GM12878 (cell line): ENCODE measurements around the gene GREB1. TPM values are rescaled to one million over a fixed set of nuclear protein-coding genes. Genes with fewer than 3 reads are reported as not detected.

Source experiments
- ATAC-seq: fragments of 200-7000 bp; cut with Tn5 transposase; 3 replicates; pipeline ENCODE4 v1.9.1; 2020; ENCODE audit warnings: mild to moderate bottlenecking, moderate library complexity
- BruUV-seq: library from RNA; stranded (reverse); fragments of 400-500 nt; replicated peaks from 2 replicates; lab custom pipeline; 2021; lab: Mats Ljungman, UMichigan
- CTCF ChIA-PET: fragments of 300-600 bp; sonication (Branson Sonifier 250); formaldehyde crosslinking; extraction: SDS; loops from one replicate; lab custom pipeline; 2021; ENCODE audit warnings: inconsistent platforms; lab: Yijun Ruan, JAX
- POLR2A ChIA-PET: fragments of 350-600 bp; formaldehyde crosslinking; extraction: SDS; loops from one replicate; lab custom pipeline; 2021; ENCODE audit warnings: inconsistent platforms; lab: Charles Lee
- RAD21 ChIA-PET: fragments of 300-600 bp; sonication (Branson Sonifier 250); formaldehyde crosslinking; loops from one replicate; lab custom pipeline; 2023; ENCODE audit warnings: antibody characterized with exemption; ENCODE audit not compliant: unreplicated experiment; lab: Charles Lee
- SMC1A ChIA-PET: fragments of 300-600 bp; sonication (Branson Sonifier 250); formaldehyde crosslinking; loops from one replicate; lab custom pipeline; 2023; ENCODE audit not compliant: unreplicated experiment, uncharacterized antibody; lab: Charles Lee
- DNase-seq: peaks from one replicate; pipeline ENCODE4 v3.0.0-alpha.2; 2011; ENCODE audit warnings: low read depth, low spot score
- FAIRE-seq: peaks from 3 replicates; lab custom pipeline; 2011; peaks lifted over from hg19 to GRCh38; lab: Jason Lieb, UNC
- H2AFZ ChIP-seq: 2 replicates; pipeline ENCODE4 v1.6.0; 2011; ENCODE audit warnings: low read depth, low read length, control low read depth; ENCODE audit not compliant: control insufficient read depth
- H3K27ac ChIP-seq: 2 replicates; pipeline ENCODE4 v1.5.1; 2011; ENCODE audit warnings: control low read depth; ENCODE audit not compliant: control insufficient read depth, insufficient read depth
- H3K27me3 ChIP-seq, 2 experiments: replicated peaks in 1 of 2; 2 replicates each; pipeline versions ENCODE4 v1.6.0 to v1.6.1; 2011; ENCODE audit warnings: low read length in 1 of 2; ENCODE audit not compliant: control insufficient read depth in 2 of 2, insufficient read depth in 2 of 2
- H3K36me3 ChIP-seq, 2 experiments: 2 replicates each; pipeline ENCODE4 v1.5.1; 2011; ENCODE audit warnings: low read length in 1 of 2; ENCODE audit not compliant: control insufficient read depth in 2 of 2, insufficient read depth in 2 of 2
- H3K4me1 ChIP-seq: 2 replicates; pipeline ENCODE4 v1.6.1; 2011; ENCODE audit warnings: mild to moderate bottlenecking, low read length, moderate library complexity, mixed read lengths; ENCODE audit not compliant: control insufficient read depth, insufficient read depth
- H3K4me2 ChIP-seq: 2 replicates; pipeline ENCODE4 v1.6.0; 2011; ENCODE audit warnings: control low read depth; ENCODE audit not compliant: control insufficient read depth, insufficient read depth
- H3K4me3 ChIP-seq: fragments of 200-600 bp; sonication (generic); 2 replicates; pipeline ENCODE4 v1.5.1; 2016
- H3K79me2 ChIP-seq: 2 replicates; pipeline ENCODE4 v1.6.0; 2011; ENCODE audit warnings: low read length; ENCODE audit not compliant: control insufficient read depth, insufficient read depth
- H3K9ac ChIP-seq: 2 replicates; pipeline ENCODE4 v1.8.0; 2011; ENCODE audit warnings: low read length, control low read depth, mixed read lengths; ENCODE audit not compliant: control insufficient read depth, insufficient read depth
- H3K9me3 ChIP-seq: replicated peaks from 3 replicates; pipeline ENCODE4 v1.5.1; 2011; ENCODE audit warnings: mild to moderate bottlenecking, low read length; ENCODE audit not compliant: control insufficient read depth, insufficient read depth
- H4K20me1 ChIP-seq: 2 replicates; pipeline ENCODE4 v1.6.0; 2011; ENCODE audit not compliant: control insufficient read depth, insufficient read depth
- BACH1 ChIP-seq: fragments of 450-650 bp; IDR thresholded peaks from 2 replicates; pipeline ENCODE4 v1.6.1; 2017; ENCODE audit warnings: mild to moderate bottlenecking, borderline replicate concordance
- CBX3 ChIP-seq: fragments of 200-600 bp; sonication (generic); IDR thresholded peaks from 2 replicates; pipeline ENCODE4 v1.6.1; 2016; ENCODE audit warnings: low read depth, borderline replicate concordance
- CREB1 ChIP-seq: IDR thresholded peaks from 2 replicates; pipeline ENCODE4 v1.6.1; 2012; ENCODE audit warnings: low read depth, mild to moderate bottlenecking, inconsistent platforms
- NFYA ChIP-seq: IDR thresholded peaks from 2 replicates; pipeline ENCODE4 v1.6.1; 2011; ENCODE audit warnings: low read depth, mild to moderate bottlenecking, low read length, improper control_type of control experiment, borderline replicate concordance
- RB1 ChIP-seq: fragments of 450-650 bp; formaldehyde crosslinking; IDR thresholded peaks from 2 replicates; pipeline ENCODE4 v1.6.1; 2017; ENCODE audit warnings: mild to moderate bottlenecking, borderline replicate concordance
- SIX5 ChIP-seq: IDR thresholded peaks from 2 replicates; pipeline ENCODE4 v1.6.1; 2011; ENCODE audit warnings: mild to moderate bottlenecking, low read depth, low read length, moderate library complexity; ENCODE audit not compliant: severe bottlenecking
- SP1 ChIP-seq: IDR thresholded peaks from one replicate; pipeline ENCODE4 v1.6.1; 2011; ENCODE audit warnings: low read depth, low read length
- SUPT20H ChIP-seq: IDR thresholded peaks from 2 replicates; pipeline ENCODE4 v1.6.1; 2011; ENCODE audit warnings: low read depth, mild to moderate bottlenecking, low read length, moderate library complexity, borderline replicate concordance; ENCODE audit not compliant: control insufficient read depth
- ZSCAN29 ChIP-seq: fragments of 450-650 bp; IDR thresholded peaks from 2 replicates; pipeline ENCODE4 v1.6.1; 2017; ENCODE audit warnings: mild to moderate bottlenecking, moderate library complexity
- WGBS: methylation state at CpG from one replicate; pipeline ENCODE4 v1.1.6; 2016; ENCODE audit warnings: low lambda C conversion rate; ENCODE audit not compliant: insufficient replicate concordance, insufficient coverage; ENCODE audit errors: missing lambda C conversion rate; 5-methylcytosine and 5-hydroxymethylcytosine counted together
- in situ Hi-C: fragments of 300-500 bp; cut with MboI; formaldehyde crosslinking; loops from 9 replicates; pipeline ENCODE4 v1.14.3; 2018; ENCODE audit warnings: mixed read lengths
- intact Hi-C: fragments of 100-400 bp; cut with micrococcal nuclease; formaldehyde crosslinking; loops from one replicate; pipeline ENCODE4 v1.14.2; 2022; ENCODE audit not compliant: unreplicated experiment
- polyA plus RNA-seq, 11 experiments: library from polyadenylated mRNA; depleted of rRNA in 4 of 11; unstranded in 6 of 11; stranded (reverse) in 5 of 11; fragments of >200 nt; fragmentation: Nextera tagmentation in 4 of 11; fragmentation: Illumina TruSeq in 1 of 11; extraction: Ambion mirVana in 4 of 11; extraction: Trizol in 1 of 11; gene quantifications; 1 replicate in 1 of 11; 2 replicates in 10 of 11; pipeline versions ENCODE4 v1.2.1 to v1.2.3, GENCODE V29; 2011 to 2016; ENCODE audit warnings: inconsistent platforms in 2 of 11, missing spikeins in 2 of 11, low read depth in 1 of 11
- total RNA-seq, 4 experiments: library from RNA; depleted of rRNA in 3 of 4; stranded (reverse); fragments of >200 nt in 3 of 4; fragmentation: Illumina TruSeq in 1 of 4; extraction: Trizol in 1 of 4; gene quantifications; 2 replicates each; pipeline versions ENCODE4 v1.2.1 to v1.2.3, GENCODE V29; 2013 to 2021
- TF ChIP-seq, protein P1 (sequence below): IDR thresholded peaks from 2 replicates; pipeline ENCODE4 v1.6.1; 2012; ENCODE audit warnings: low read depth, low read length, improper control_type of control experiment
- TF ChIP-seq, protein P2 (sequence below): fragments of 450-650 bp; IDR thresholded peaks from 2 replicates; pipeline ENCODE4 v1.6.1; 2017; ENCODE audit warnings: antibody characterized with exemption, mild to moderate bottlenecking, moderate library complexity
- TF ChIP-seq, protein P3 (sequence below): IDR thresholded peaks from 2 replicates; pipeline ENCODE4 v1.6.1; 2011; ENCODE audit warnings: low read depth, mild to moderate bottlenecking, low read length, moderate library complexity, borderline replicate concordance; ENCODE audit errors: extremely low read depth
- TF ChIP-seq, protein P4 (sequence below): fragments of 450-650 bp; IDR thresholded peaks from 2 replicates; pipeline ENCODE4 v1.6.1; 2018; ENCODE audit warnings: mild to moderate bottlenecking, low read depth, moderate library complexity; ENCODE audit not compliant: partially characterized antibody
- TF ChIP-seq, protein P5 (sequence below): fragments of 450-650 bp; IDR thresholded peaks from 2 replicates; pipeline ENCODE4 v1.6.1; 2017; ENCODE audit warnings: borderline replicate concordance

GREB1 gene
- total and polyA plus RNA-seq, 10 of the 15 experiments (the other 5 are each of a cell fraction or from before 2014, with no cell fraction given) = 0.09 to 2.1 (median 0.37) TPM; not detected in 1

- intact Hi-C loops (no loop called here), in situ Hi-C loops (no loop called here)
- Histone ChIP-seq H3K4me1 (no peaks in the 10 kb centered on the region), H3K9ac (no peak overlapping the region), H3K27ac (no peak overlapping the region), H3K27me3 (no peaks in the 10 kb centered on the region), H3K36me3 (no peaks in the 10 kb centered on the region), H2AFZ (no peak overlapping the region), H3K4me3 (no peak overlapping the region), H3K79me2 (no peaks in the 10 kb centered on the region), H3K4me2 (no peak overlapping the region), H3K9me3 (no peaks in the 10 kb centered on the region; the same call in 2 of the 3 replicates), H4K20me1 (no peaks in the 10 kb centered on the region)
- FAIRE-seq (no peak), ATAC-seq (no peak), DNase-seq (no peak)
- ChIA-PET CTCF (no interaction called here), POLR2A (no interaction called here), SMC1A (no interaction called here), RAD21 (no interaction called here)
- 60% methylated on average over 10 of the region's 10 CpGs for WGBS
- BruUV-seq = no TSS peak
- TF ChIP-seq, protein P1, sequence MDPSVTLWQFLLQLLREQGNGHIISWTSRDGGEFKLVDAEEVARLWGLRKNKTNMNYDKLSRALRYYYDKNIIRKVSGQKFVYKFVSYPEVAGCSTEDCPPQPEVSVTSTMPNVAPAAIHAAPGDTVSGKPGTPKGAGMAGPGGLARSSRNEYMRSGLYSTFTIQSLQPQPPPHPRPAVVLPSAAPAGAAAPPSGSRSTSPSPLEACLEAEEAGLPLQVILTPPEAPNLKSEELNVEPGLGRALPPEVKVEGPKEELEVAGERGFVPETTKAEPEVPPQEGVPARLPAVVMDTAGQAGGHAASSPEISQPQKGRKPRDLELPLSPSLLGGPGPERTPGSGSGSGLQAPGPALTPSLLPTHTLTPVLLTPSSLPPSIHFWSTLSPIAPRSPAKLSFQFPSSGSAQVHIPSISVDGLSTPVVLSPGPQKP = no peak
- TF ChIP-seq SIX5 (no peak), BACH1 (no peak), SUPT20H (no peak), RB1 (no peak), ZSCAN29 (no peak), NFYA (no peak), CREB1 (no peak), CBX3 (no peak), SP1 (no peak)
- TF ChIP-seq, protein P2, sequence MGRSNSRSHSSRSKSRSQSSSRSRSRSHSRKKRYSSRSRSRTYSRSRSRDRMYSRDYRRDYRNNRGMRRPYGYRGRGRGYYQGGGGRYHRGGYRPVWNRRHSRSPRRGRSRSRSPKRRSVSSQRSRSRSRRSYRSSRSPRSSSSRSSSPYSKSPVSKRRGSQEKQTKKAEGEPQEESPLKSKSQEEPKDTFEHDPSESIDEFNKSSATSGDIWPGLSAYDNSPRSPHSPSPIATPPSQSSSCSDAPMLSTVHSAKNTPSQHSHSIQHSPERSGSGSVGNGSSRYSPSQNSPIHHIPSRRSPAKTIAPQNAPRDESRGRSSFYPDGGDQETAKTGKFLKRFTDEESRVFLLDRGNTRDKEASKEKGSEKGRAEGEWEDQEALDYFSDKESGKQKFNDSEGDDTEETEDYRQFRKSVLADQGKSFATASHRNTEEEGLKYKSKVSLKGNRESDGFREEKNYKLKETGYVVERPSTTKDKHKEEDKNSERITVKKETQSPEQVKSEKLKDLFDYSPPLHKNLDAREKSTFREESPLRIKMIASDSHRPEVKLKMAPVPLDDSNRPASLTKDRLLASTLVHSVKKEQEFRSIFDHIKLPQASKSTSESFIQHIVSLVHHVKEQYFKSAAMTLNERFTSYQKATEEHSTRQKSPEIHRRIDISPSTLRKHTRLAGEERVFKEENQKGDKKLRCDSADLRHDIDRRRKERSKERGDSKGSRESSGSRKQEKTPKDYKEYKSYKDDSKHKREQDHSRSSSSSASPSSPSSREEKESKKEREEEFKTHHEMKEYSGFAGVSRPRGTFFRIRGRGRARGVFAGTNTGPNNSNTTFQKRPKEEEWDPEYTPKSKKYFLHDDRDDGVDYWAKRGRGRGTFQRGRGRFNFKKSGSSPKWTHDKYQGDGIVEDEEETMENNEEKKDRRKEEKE = no peak
- TF ChIP-seq, protein P3, sequence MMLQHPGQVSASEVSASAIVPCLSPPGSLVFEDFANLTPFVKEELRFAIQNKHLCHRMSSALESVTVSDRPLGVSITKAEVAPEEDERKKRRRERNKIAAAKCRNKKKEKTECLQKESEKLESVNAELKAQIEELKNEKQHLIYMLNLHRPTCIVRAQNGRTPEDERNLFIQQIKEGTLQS = no peak
- TF ChIP-seq, protein P4, sequence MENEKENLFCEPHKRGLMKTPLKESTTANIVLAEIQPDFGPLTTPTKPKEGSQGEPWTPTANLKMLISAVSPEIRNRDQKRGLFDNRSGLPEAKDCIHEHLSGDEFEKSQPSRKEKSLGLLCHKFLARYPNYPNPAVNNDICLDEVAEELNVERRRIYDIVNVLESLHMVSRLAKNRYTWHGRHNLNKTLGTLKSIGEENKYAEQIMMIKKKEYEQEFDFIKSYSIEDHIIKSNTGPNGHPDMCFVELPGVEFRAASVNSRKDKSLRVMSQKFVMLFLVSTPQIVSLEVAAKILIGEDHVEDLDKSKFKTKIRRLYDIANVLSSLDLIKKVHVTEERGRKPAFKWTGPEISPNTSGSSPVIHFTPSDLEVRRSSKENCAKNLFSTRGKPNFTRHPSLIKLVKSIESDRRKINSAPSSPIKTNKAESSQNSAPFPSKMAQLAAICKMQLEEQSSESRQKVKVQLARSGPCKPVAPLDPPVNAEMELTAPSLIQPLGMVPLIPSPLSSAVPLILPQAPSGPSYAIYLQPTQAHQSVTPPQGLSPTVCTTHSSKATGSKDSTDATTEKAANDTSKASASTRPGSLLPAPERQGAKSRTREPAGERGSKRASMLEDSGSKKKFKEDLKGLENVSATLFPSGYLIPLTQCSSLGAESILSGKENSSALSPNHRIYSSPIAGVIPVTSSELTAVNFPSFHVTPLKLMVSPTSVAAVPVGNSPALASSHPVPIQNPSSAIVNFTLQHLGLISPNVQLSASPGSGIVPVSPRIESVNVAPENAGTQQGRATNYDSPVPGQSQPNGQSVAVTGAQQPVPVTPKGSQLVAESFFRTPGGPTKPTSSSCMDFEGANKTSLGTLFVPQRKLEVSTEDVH = no peak
- TF ChIP-seq, protein P5, sequence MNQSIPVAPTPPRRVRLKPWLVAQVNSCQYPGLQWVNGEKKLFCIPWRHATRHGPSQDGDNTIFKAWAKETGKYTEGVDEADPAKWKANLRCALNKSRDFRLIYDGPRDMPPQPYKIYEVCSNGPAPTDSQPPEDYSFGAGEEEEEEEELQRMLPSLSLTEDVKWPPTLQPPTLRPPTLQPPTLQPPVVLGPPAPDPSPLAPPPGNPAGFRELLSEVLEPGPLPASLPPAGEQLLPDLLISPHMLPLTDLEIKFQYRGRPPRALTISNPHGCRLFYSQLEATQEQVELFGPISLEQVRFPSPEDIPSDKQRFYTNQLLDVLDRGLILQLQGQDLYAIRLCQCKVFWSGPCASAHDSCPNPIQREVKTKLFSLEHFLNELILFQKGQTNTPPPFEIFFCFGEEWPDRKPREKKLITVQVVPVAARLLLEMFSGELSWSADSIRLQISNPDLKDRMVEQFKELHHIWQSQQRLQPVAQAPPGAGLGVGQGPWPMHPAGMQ = no peak
Measured at GRCh38 chr2:11576398-11576797, 42.6 kb downstream of the GREB1 start.
